Activated T-helper 1 cell treated with anti-CD3 and anti-CD28 coated beads, Interleukin-12 subunit alpha, Interleukin-12 subunit beta, Interleukin-2, Interleukin-4 antibody, amounts not matched to agents 30 ng/mL and 10 ng/mL and 1 ng/mL, durations not matched to agents 14 hours and 24 hours and 36 hours (primary cell): Measurements from ENCODE around the gene CSDE1. TPM values are rescaled to one million over a fixed set of nuclear protein-coding genes. Genes with fewer than 3 reads are reported as not detected.
"Not testable (repeated sequence)": the region's sequence is repeated elsewhere in the genome, so short reads cannot be mapped to it uniquely, and the experiment has no call there.

Experiments
- DNase-seq: peaks from one replicate; pipeline ENCODE4 v3.0.0; 2021; ENCODE audit warnings: low spot score
- H3K27ac Mint-ChIP-seq: one replicate; pipeline ENCODE4 v1.8.0; 2021; ENCODE audit warnings: mild to moderate bottlenecking, mixed read lengths
- H3K27me3 Mint-ChIP-seq: one replicate; pipeline ENCODE4 v1.8.0; 2022; ENCODE audit warnings: mild to moderate bottlenecking, moderate library complexity, mixed read lengths; ENCODE audit not compliant: insufficient read depth
- H3K36me3 Mint-ChIP-seq: one replicate; pipeline ENCODE4 v1.8.0; 2021; ENCODE audit warnings: low read depth, mixed read lengths
- H3K4me1 Mint-ChIP-seq: one replicate; pipeline ENCODE4 v1.8.0; 2021; ENCODE audit warnings: low read depth, mixed read lengths
- H3K4me3 Mint-ChIP-seq: one replicate; pipeline ENCODE4 v1.8.0; 2021; ENCODE audit warnings: mild to moderate bottlenecking, moderate library complexity, mixed read lengths
- H3K9me3 Mint-ChIP-seq: one replicate; pipeline ENCODE4 v1.8.0; 2021; ENCODE audit warnings: mixed read lengths
- intact Hi-C: fragments of 100-400 bp; cut with micrococcal nuclease; formaldehyde crosslinking; loops from one replicate; pipeline ENCODE4 v1.15.1; 2024
- total RNA-seq: library from RNA; stranded (reverse); gene quantifications from 2 replicates; pipeline ENCODE4 v1.2.3, GENCODE V29; 2022

CSDE1 gene
- total RNA-seq = 398 and 421 TPM in 2 replicates

DNA sequence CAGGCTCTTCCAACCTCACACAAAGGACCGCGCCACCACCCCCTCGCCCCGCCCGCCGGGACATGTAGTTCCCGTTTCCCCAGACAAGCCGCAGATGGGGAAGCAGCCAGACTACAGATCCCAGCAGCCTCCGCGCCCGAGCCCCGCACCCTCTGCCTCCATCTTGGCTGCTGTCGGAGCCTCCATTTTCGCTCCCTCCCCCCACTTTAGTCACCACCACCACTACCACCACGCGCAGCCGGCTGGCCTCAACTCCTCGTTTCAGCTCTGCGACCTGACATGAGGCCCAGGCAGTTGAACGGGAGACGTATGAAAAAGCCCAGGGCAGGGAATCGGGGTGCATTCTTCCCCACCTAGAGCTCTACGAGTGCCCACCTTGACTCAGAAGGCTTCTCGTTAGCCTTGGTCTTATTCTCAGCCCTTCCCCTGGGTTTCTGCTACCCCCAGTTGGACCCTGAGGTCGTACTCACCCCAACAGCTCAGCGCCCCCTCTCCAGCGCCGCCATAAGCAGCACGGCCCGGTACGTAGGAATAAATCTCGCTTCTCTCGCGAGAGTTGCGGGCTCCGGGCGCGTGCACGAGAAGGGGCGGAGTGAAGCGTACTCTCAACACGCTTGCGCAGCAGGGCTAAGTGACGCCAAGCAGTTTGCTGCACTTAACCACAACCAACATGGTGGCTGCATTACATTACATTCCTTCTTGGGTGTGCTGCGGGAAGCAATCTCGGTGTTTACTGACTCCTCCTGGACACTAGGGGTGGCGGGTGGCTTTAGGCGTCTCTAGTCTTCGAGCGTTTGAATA, at the start of gene CSDE1:
Gene CSDE1, minus strand, starts transcription at position 530 of the 801 bp plus-strand sequence. CDS start 18,094 bp downstream, outside the sequence.
- Mint-ChIP-seq H3K36me3 (peaks cover 22% of the 10 kb centered on the region), H3K27ac (peak within 1 kb of the TSS; percentile 100), H3K4me1 (peaks cover 42% of the 10 kb centered on the region), H3K4me3 (peak within 1 kb of the TSS; percentile 99), H3K9me3 (peaks cover 3% of the 10 kb centered on the region), H3K27me3 (no peaks in the 10 kb centered on the region)
- intact Hi-C loops = loop anchor here (1.0 to 10.0 kb wide), 14 partner anchors 23 to 1801 kb away; partner anchors contain the start of genes BCAS2, DCLRE1B, DENND2C and LRIG2
- peak; percentile 96 for DNase-seq

- H3K27me3 Mint-ChIP-seq, H3K4me3 Mint-ChIP-seq, H3K36me3 Mint-ChIP-seq, H3K9me3 Mint-ChIP-seq, H3K27ac Mint-ChIP-seq, DNase-seq, intact Hi-C loops, H3K4me1 Mint-ChIP-seq: not testable (repeated sequence)
These were observed 46.7 kb upstream of the CSDE1 start for GRCh38 chr1:114804449-114804848.

GRCh38 chr1:114803001-114803400, 45.2 kb upstream of the CSDE1 start:
- Mint-ChIP-seq H3K9me3 (no peaks in the 10 kb centered on the region), H3K27ac (no peak overlapping the region), H3K27me3 (peaks cover 8% of the 10 kb centered on the region), H3K36me3 (no peaks in the 10 kb centered on the region), H3K4me3 (no peak overlapping the region), H3K4me1 (no peaks in the 10 kb centered on the region)
- DNase-seq = no peak
- intact Hi-C loops = no loop called here

GRCh38 chr1:114794038-114794437, 36.3 kb upstream of the CSDE1 start:
- Mint-ChIP-seq H3K36me3 (no peaks in the 10 kb centered on the region), H3K4me1 (no peaks in the 10 kb centered on the region), H3K27ac (no peak overlapping the region), H3K9me3 (no peaks in the 10 kb centered on the region), H3K4me3 (no peak overlapping the region), H3K27me3 (peaks cover 5% of the 10 kb centered on the region)
- intact Hi-C loops = no loop called here
- DNase-seq = no peak

- DNase-seq, intact Hi-C loops, H3K4me1 Mint-ChIP-seq, H3K36me3 Mint-ChIP-seq, H3K4me3 Mint-ChIP-seq, H3K27me3 Mint-ChIP-seq, H3K27ac Mint-ChIP-seq: not testable (repeated sequence)
- H3K9me3 Mint-ChIP-seq = peaks cover 17% of the 10 kb centered on the region
These were observed 32.8 kb upstream of the CSDE1 start for GRCh38 chr1:114790581-114790980.

DNA sequence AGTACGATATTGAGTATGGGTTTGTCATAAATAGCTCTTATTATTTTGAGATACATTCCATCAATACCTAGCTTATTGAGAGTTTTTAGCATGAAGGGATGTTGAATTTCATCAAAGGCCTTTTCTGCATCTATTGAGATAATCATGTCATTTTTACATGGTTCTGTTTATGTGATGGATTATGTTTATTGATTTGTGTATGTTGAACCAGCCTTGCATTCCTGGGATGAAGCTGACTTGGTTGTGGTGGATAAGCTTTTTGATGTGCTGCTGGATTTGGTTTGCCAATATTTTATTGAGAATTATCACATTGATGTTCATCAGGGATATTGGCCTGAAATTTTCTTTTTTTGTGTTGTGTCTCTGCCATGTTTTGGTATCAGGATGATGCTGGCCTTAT, 28.7 kb upstream of the CSDE1 start:
- peaks cover 17% of the 10 kb centered on the region for H3K9me3 Mint-ChIP-seq
- H3K27ac Mint-ChIP-seq, H3K4me3 Mint-ChIP-seq, H3K36me3 Mint-ChIP-seq, H3K4me1 Mint-ChIP-seq, intact Hi-C loops, DNase-seq, H3K27me3 Mint-ChIP-seq: not testable (repeated sequence)

GRCh38 chr1:114782476-114782875, 24.7 kb upstream of the CSDE1 start:
- H3K4me3 Mint-ChIP-seq = no peak overlapping the region
- H3K9me3 Mint-ChIP-seq = peaks cover 15% of the 10 kb centered on the region
- peaks cover 34% of the 10 kb centered on the region for H3K4me1 Mint-ChIP-seq
- peaks cover 16% of the 10 kb centered on the region for H3K36me3 Mint-ChIP-seq
- peaks cover 4% of the 10 kb centered on the region for H3K27me3 Mint-ChIP-seq
- no peak overlapping the region for H3K27ac Mint-ChIP-seq
- DNase-seq = no peak
- intact Hi-C loops = loop anchor here (5.0 kb wide), 1 partner anchor 35 kb away; no protein-coding TSS in a partner anchor

- Mint-ChIP-seq H3K27ac (peak within 1 kb of the TSS; percentile 96), H3K4me3 (peak within 1 kb of the TSS; percentile 100), H3K36me3 (peaks cover 30% of the 10 kb centered on the region), H3K4me1 (peaks cover 34% of the 10 kb centered on the region), H3K9me3 (no peaks in the 10 kb centered on the region), H3K27me3 (peaks cover 4% of the 10 kb centered on the region)
- peak; percentile 92 for DNase-seq
- intact Hi-C loops = loop anchor here (1.0 to 5.0 kb wide), 8 partner anchors 23 to 434 kb away; partner anchors contain the start of genes BCAS2, CSDE1, DENND2C and NRAS
These were observed 22.8 kb upstream of the CSDE1 start, which contains the start of gene SIKE1 for GRCh38 chr1:114780344-114781226. Gene SIKE1, minus strand, starts transcription at chr1:114780685. Its CDS starts 78 bp downstream, at chr1:114780607.

DNA sequence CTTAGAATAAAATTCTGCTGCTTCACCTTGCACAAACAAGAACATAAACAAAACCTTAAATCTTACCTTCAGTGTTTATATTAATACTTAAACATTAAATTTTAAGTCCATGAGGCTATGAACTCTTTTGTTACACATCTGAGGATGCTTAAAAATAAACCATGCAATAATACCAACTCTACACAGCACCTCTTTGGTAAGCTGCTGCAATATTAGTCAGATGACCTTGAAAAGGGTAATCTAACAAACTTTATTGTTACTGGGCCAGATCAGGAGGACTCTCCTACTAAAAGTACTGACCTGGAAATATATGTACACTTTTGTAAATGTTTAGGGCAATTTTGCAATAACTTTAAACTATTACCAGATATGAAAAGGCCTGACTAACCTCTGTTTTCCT, 21.9 kb upstream of the CSDE1 start:
- H3K4me3 Mint-ChIP-seq = peak overlapping the region; percentile 100
- peaks cover 34% of the 10 kb centered on the region for H3K4me1 Mint-ChIP-seq
- H3K27me3 Mint-ChIP-seq = peaks cover 4% of the 10 kb centered on the region
- H3K36me3 Mint-ChIP-seq = peaks cover 30% of the 10 kb centered on the region
- DNase-seq = no peak
- intact Hi-C loops = loop anchor here (1.0 to 5.0 kb wide), 8 partner anchors 22 to 433 kb away; partner anchors contain the start of genes BCAS2, CSDE1, DENND2C and NRAS
- H3K27ac Mint-ChIP-seq = peak overlapping the region; percentile 96
- H3K9me3 Mint-ChIP-seq = no peaks in the 10 kb centered on the region

GRCh38 chr1:114776726-114777125, 18.9 kb upstream of the CSDE1 start:
- Mint-ChIP-seq H3K36me3 (peaks cover 37% of the 10 kb centered on the region), H3K4me1 (peaks cover 34% of the 10 kb centered on the region)
- intact Hi-C loops, DNase-seq, H3K9me3 Mint-ChIP-seq, H3K27ac Mint-ChIP-seq, H3K27me3 Mint-ChIP-seq, H3K4me3 Mint-ChIP-seq: not testable (repeated sequence)

DNA sequence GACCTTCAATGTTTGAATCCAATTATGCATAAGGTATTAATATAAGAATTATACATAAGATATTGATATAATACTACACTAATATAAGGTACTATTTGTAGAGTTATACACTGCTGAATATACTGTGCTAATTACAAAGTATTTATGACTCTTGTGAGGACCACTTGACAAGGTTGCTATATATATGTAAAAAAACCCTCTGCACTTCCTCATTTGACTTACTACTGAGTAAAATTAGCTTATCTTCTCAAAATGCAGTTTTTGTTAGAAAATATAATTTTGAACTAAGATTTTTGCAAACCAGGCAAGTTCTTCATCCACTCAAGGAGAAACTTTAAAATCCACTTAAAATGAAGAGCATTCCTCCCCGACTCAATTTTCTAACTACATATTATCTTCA, 14.2 kb upstream of the CSDE1 start:
- intact Hi-C loops = no loop called here

DNA sequence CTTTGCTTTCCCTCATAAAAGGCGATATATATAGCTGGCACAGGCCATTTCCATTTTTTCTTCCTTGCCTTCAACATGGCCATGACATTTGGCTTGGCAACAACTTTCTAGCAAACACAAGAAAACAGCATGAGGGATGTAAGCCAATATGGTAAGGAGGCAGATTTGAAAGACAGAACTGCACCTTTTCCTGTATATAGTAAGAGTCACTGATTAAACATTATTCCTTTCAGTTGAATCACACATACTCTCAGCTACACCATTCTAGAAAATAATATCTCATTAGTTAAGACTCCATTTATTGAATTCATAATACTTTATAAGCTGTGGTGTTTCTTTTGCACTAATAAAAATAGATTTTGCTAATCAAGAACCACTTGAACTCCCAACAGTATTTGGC, 13.2 kb upstream of the CSDE1 start:
- Mint-ChIP-seq H3K4me1 (no peaks in the 10 kb centered on the region), H3K4me3 (no peak overlapping the region), H3K27me3 (no peaks in the 10 kb centered on the region), H3K9me3 (no peaks in the 10 kb centered on the region), H3K27ac (no peak overlapping the region), H3K36me3 (peaks cover 15% of the 10 kb centered on the region)
- DNase-seq = no peak
- intact Hi-C loops = no loop called here

More for the DNA sequence above, 14.2 kb upstream of the CSDE1 start:
- Mint-ChIP-seq H3K9me3 (no peaks in the 10 kb centered on the region), H3K36me3 (peaks cover 24% of the 10 kb centered on the region), H3K4me1 (no peaks in the 10 kb centered on the region), H3K27ac (no peak overlapping the region), H3K27me3 (no peaks in the 10 kb centered on the region), H3K4me3 (no peak overlapping the region)
- no peak for DNase-seq
